HFF-Myc (cell line): Measurements from ENCODE around the gene CFI.

Experiments
- DNase-seq: peaks from one replicate; pipeline ENCODE4 v3.0.0-alpha.2; 2011; ENCODE audit warnings: low read depth; ENCODE audit errors: extremely low read depth
- H3K4me3 ChIP-seq: replicated peaks from 2 replicates; pipeline ENCODE4 v1.5.1; 2011; ENCODE audit warnings: low read depth, mild to moderate bottlenecking, control low read depth, low read length
- TF ChIP-seq, protein P1 (sequence below): IDR thresholded peaks from 2 replicates; pipeline ENCODE4 v1.5.1; 2012; ENCODE audit warnings: mild to moderate bottlenecking, low read depth, low read length, control low read depth; ENCODE audit errors: missing control alignments

The CFI gene

GRCh38 chr4:109815151-109816081 is 13.6 kb upstream of the CFI start, which contains the start of gene GAR1:
Gene GAR1, plus strand, starts transcription at chr4:109815762. Its CDS starts 403 bp downstream, at chr4:109816165.
- H3K4me3 ChIP-seq, result peak within 1 kb of the TSS; percentile 85
- peak; percentile 75 for DNase-seq
- TF ChIP-seq, protein P1, sequence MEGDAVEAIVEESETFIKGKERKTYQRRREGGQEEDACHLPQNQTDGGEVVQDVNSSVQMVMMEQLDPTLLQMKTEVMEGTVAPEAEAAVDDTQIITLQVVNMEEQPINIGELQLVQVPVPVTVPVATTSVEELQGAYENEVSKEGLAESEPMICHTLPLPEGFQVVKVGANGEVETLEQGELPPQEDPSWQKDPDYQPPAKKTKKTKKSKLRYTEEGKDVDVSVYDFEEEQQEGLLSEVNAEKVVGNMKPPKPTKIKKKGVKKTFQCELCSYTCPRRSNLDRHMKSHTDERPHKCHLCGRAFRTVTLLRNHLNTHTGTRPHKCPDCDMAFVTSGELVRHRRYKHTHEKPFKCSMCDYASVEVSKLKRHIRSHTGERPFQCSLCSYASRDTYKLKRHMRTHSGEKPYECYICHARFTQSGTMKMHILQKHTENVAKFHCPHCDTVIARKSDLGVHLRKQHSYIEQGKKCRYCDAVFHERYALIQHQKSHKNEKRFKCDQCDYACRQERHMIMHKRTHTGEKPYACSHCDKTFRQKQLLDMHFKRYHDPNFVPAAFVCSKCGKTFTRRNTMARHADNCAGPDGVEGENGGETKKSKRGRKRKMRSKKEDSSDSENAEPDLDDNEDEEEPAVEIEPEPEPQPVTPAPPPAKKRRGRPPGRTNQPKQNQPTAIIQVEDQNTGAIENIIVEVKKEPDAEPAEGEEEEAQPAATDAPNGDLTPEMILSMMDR, result no peak

DNA sequence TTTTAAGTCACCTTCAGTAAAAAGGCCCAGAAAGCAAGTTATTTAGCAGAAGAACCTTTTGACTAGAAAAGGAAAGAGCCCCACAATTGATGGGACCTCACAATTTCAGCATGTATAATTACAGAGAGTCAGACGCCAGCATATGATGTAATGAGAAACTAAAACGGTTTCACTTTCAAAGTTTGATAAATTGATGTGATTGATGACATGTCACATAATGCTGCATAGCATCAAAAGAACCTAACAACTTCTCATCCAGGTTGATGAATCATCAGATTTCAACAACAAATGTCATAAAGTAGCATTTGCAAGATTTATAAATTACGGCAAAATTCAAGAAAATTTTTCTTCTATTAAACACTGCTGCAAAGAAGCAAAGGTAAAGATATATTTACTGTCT is 9.9 kb upstream of the CFI start:
- DNase-seq, result no peak
- TF ChIP-seq, protein P1, result no peak
- H3K4me3 ChIP-seq, result no peak overlapping the region

GRCh38 chr4:109810552-109811387 is 9.0 kb upstream of the CFI start:
- H3K4me3 ChIP-seq, result no peak overlapping the region
- DNase-seq, result no peak
- TF ChIP-seq, protein P1, result no peak

DNA sequence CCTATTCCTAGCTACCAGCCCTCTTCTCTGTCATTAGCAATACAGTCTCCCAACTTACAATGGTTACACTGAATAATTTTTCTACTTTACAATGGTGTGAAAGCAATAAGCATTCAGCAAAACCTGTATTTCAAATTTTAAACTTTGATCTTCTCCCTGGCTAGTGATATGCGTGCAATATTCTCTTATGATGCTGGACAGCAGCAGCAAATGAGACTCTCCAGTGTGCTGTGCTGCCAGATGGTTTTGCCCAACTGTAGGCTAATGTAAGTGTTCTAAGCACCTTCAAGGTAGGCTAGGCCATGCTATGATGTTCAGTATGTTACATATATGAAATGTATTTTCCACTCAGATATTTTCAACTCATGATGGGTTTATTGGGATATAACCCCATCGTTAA is 7.9 kb upstream of the CFI start:
- no peak for DNase-seq
- TF ChIP-seq, protein P1, result no peak
- H3K4me3 ChIP-seq, result no peak overlapping the region

DNA sequence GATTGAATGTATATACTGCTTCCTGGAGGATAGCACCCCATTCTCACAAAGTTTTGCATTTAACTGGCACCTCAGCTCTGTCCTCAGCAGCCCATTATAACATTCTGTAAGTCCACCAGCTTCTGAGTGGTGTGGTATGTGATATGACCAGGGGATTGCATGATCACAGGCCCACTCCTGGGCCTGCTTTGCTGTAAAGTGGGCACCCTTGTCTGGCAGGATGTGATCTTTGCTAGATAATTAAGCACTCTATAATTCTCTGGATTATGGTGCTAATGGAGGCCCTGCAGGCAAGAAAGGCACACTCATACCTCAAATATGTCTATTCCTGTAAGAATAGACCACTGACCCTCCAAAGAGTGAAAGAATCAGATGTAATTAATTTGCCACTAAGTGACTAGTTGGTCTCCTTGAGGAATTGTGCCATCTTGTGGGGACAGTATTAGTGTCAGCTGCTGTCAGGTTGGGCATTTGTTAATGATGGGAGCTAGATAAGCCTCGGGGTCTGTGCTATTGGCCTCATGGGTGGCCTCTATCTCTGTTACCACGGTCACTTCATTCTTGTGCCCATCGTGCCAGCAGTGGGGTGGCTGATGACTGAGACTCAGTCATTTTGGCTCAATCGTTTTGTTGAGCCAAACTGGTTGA is 2.2 kb upstream of the CFI start:
- TF ChIP-seq, protein P1, result peak; percentile 39
- DNase-seq, result peak; percentile 31
- no peak overlapping the region for H3K4me3 ChIP-seq

GRCh38 chr4:109801099-109801789 is 555 bp downstream of the CFI start:
- TF ChIP-seq, protein P1, result no peak
- H3K4me3 ChIP-seq, result no peak overlapping the region
- no peak for DNase-seq
